Astrocyte (in vitro differentiated cells and primary cell): Measurements from ENCODE around the gene SIGLEC9.

Experiments used
- EZH2 ChIP-seq: IDR thresholded peaks from 2 replicates; pipeline ENCODE4 v1.6.1; 2012; ENCODE audit warnings: mild to moderate bottlenecking, low read length, inconsistent platforms; ENCODE audit not compliant: insufficient read depth
- TF ChIP-seq, protein P1 (sequence below): IDR thresholded peaks from 2 replicates; pipeline ENCODE4 v1.5.1; 2011; ENCODE audit warnings: low read depth, mild to moderate bottlenecking, inconsistent platforms, low read length, moderate library complexity; ENCODE audit not compliant: insufficient read depth

DNA sequence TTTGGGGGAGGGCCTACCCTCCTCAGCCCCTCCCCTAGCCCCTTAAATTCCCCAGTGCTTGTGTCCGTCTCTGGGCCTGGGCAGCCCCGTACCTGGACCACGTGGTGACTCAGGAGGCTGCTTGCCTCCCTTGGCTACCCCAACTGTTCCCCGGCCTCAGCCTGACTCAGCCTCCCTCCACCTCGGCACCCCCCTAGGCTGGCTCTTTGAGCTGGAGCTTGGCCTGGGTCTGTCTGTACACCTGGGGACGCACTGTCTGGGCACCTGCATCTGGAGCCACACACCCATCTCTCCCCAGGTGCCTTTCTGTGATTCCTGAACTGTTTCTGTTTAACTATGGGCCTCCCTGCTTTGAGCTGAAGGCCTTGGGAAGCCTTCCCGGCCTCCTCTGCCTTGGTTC lies 40.2 kb upstream of the SIGLEC9 start:
- no peak for TF ChIP-seq EZH2
- TF ChIP-seq, protein P1, sequence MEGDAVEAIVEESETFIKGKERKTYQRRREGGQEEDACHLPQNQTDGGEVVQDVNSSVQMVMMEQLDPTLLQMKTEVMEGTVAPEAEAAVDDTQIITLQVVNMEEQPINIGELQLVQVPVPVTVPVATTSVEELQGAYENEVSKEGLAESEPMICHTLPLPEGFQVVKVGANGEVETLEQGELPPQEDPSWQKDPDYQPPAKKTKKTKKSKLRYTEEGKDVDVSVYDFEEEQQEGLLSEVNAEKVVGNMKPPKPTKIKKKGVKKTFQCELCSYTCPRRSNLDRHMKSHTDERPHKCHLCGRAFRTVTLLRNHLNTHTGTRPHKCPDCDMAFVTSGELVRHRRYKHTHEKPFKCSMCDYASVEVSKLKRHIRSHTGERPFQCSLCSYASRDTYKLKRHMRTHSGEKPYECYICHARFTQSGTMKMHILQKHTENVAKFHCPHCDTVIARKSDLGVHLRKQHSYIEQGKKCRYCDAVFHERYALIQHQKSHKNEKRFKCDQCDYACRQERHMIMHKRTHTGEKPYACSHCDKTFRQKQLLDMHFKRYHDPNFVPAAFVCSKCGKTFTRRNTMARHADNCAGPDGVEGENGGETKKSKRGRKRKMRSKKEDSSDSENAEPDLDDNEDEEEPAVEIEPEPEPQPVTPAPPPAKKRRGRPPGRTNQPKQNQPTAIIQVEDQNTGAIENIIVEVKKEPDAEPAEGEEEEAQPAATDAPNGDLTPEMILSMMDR: no peak
